Ascending aorta (tissue), 2 donors: ENCODE results near the gene ZNF319. TPM values are rescaled to one million over a fixed set of nuclear protein-coding genes. Genes with fewer than 3 reads are reported as not detected.

Experiments used
- DNase-seq, 2 donors: peaks; one replicate each; pipeline ENCODE4 v3.0.0-alpha.2; 2019; ENCODE audit warnings: low spot score in 2 of 2
- H3K27ac ChIP-seq, 2 donors: fragments of 200-600 bp; sonication (generic); one replicate each; pipeline ENCODE4 v1.5.1; 2016 to 2017; ENCODE audit warnings: mild to moderate bottlenecking in 1 of 2
- H3K27me3 ChIP-seq: fragments of 200-600 bp; sonication (generic); one replicate; pipeline ENCODE4 v1.5.1; 2017
- H3K36me3 ChIP-seq, 2 donors: fragments of 200-600 bp; sonication (generic); one replicate each; pipeline ENCODE4 v1.5.1; 2016
- H3K4me1 ChIP-seq, 2 donors: fragments of 200-600 bp; sonication (generic); one replicate each; pipeline ENCODE4 v1.5.1; 2016 to 2017; ENCODE audit warnings: mild to moderate bottlenecking in 1 of 2
- H3K4me3 ChIP-seq, 2 donors: fragments of 200-600 bp; sonication (generic); one replicate each; pipeline ENCODE4 v1.5.1; 2016 to 2017; ENCODE audit warnings: mild to moderate bottlenecking in 1 of 2
- H3K9me3 ChIP-seq, 2 donors: fragments of 200-600 bp; sonication (generic); one replicate each; pipeline ENCODE4 v1.5.1; 2016
- CTCF ChIP-seq, 3 experiments: fragments of 200-600 bp in 2 of 3; fragments of 450-650 bp in 1 of 3; sonication (generic) in 2 of 3; IDR thresholded peaks; one replicate each; pipeline ENCODE4 v1.5.1; 2016 to 2019; ENCODE audit warnings: antibody characterized with exemption in 3 of 3, mild to moderate bottlenecking in 1 of 3, moderate library complexity in 1 of 3
- intact Hi-C: fragments of 100-400 bp; cut with DNase I; formaldehyde crosslinking; loops from one replicate; pipeline ENCODE4 v1.15.1; 2023
- total RNA-seq: library from RNA; depleted of rRNA; stranded (reverse); fragments of >200 nt; gene quantifications from one replicate; pipeline ENCODE4 v1.1.0, GENCODE V29; 2016

The ZNF319 gene
- total RNA-seq, 1 donor from 2014 or later, result 17.5 TPM

- Histone ChIP-seq H3K27ac (peak overlapping the region; percentile 22 to 30), H3K27me3 (no peaks in the 10 kb centered on the region), H3K9me3 (no peaks in the 10 kb centered on the region), H3K4me1 (peaks cover 7 to 18% of the 10 kb centered on the region in 2 donors), H3K4me3 (no peak overlapping the region), H3K36me3 (peaks cover 7 to 8% of the 10 kb centered on the region in 2 donors)
- no peak for TF ChIP-seq CTCF (IDR thresholded peaks at IDR 0.05)
- intact Hi-C loops, result loop anchor here (10.0 kb wide), 2 partner anchors 232 to 462 kb away; no protein-coding TSS in a partner anchor
- peak in 1 of 2 donors; percentile 80 for DNase-seq
These were observed 22.3 kb upstream of the ZNF319 start for GRCh38 chr16:58022601-58023371.

GRCh38 chr16:58021661-58022551 lies 21.4 kb upstream of the ZNF319 start:
- TF ChIP-seq CTCF (IDR thresholded peaks at IDR 0.05), result no peak
- H3K27ac ChIP-seq, result peak overlapping the region; percentile 22 to 30
- H3K4me1 ChIP-seq, result peaks cover 7 to 15% of the 10 kb centered on the region in 2 donors
- DNase-seq, result no peak
- peaks cover 10 to 14% of the 10 kb centered on the region in 2 donors for H3K36me3 ChIP-seq
- no peaks in the 10 kb centered on the region for H3K9me3 ChIP-seq
- intact Hi-C loops, result loop anchor here (10.0 kb wide), 2 partner anchors 233 to 463 kb away; no protein-coding TSS in a partner anchor
- no peak overlapping the region for H3K4me3 ChIP-seq
- H3K27me3 ChIP-seq, result no peaks in the 10 kb centered on the region

GRCh38 chr16:58020628-58021521 lies 20.4 kb upstream of the ZNF319 start:
- TF ChIP-seq CTCF (IDR thresholded peaks at IDR 0.05), result peak; percentile 54 to 85 (median 73)
- Histone ChIP-seq H3K4me1 (peaks cover 4 to 8% of the 10 kb centered on the region in 2 donors), H3K36me3 (peaks cover 10 to 14% of the 10 kb centered on the region in 2 donors), H3K27ac (no peak overlapping the region), H3K4me3 (no peak overlapping the region), H3K27me3 (no peaks in the 10 kb centered on the region), H3K9me3 (no peaks in the 10 kb centered on the region)
- no peak for DNase-seq
- intact Hi-C loops, result loop anchor here (10.0 kb wide), 2 partner anchors 234 to 464 kb away; no protein-coding TSS in a partner anchor

GRCh38 chr16:58019866-58020538 lies 19.5 kb upstream of the ZNF319 start:
- no peak for DNase-seq
- H3K4me1 ChIP-seq, result peaks cover 4 to 8% of the 10 kb centered on the region in 2 donors
- no peak overlapping the region for H3K4me3 ChIP-seq
- no peak overlapping the region for H3K27ac ChIP-seq
- intact Hi-C loops, result loop anchor here (10.0 kb wide), 2 partner anchors 235 to 465 kb away; no protein-coding TSS in a partner anchor
- no peak for TF ChIP-seq CTCF (IDR thresholded peaks at IDR 0.05)
- H3K27me3 ChIP-seq, result no peaks in the 10 kb centered on the region
- peaks cover 14% of the 10 kb centered on the region in 2 donors for H3K36me3 ChIP-seq
- H3K9me3 ChIP-seq, result no peaks in the 10 kb centered on the region
